Stimulated activated CD4-positive, alpha-beta T cell treated with anti-CD3 and anti-CD28 coated beads, Interleukin-12 subunit alpha, Interleukin-12 subunit beta, amount 100 ng/mL, for 24 hours (primary cell): Measurements from ENCODE around the gene XK.

ENCODE experiments used
- DNase-seq, 2 experiments: peaks; one replicate each; pipeline ENCODE4 v3.0.0-alpha.2; 2020; ENCODE audit warnings: low read depth in 2 of 2

Gene XK

DNA sequence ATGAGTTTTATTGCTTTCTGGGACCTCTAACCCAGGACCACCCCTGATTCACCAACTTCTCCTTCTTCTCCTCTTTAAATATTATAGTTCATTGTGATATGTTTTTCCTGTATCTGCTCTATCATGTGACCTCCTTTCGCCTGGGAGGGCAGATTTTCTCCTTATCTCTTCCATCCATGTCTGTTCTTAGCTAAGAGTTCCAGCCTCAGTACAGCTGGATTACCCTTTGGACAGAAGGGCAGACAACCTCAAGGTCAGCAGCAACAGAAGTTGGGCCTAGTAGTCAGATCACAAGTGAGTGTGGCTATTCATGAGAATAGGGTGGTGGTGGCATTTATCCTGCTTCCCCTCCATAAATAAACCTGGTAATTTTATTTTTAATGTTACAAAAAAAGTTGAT is 5.7 kb upstream of the XK start:
- no peak for DNase-seq

GRCh38 chrX:37684426-37684825 is 1.2 kb upstream of the XK start:
- no peak for DNase-seq

GRCh38 chrX:37684973-37685372 is 618 bp upstream of the XK start:
- no peak for DNase-seq

DNA sequence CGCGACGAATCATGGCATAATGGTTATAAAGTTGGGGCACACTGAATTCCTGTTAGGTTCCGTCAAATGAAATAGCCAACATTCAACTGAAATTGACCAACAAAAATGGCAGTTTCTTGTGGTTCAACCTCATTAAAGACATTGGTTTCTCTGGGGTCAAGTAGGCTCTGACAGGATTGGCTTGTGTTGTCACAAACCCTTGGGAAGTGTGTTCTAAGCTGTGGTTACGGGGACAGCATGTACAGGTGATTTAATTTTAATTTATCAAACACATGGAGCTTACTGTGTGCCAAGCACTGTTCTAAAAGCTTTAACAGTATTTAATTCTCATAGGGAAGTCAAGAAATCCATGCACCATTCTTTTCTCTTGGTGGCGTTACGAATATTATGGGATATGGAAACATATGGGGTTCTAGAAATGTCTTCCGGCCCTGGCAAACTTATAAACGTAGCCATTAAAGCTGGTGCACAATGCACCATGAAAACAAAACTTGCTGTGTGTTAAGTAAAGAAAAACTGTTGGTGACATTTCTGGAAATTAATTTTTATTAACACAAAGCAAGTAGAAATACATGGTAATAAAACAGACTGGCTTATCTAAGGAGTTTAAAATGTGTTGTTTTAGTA is 891 bp downstream of the XK start:
- DNase-seq, result no peak

GRCh38 chrX:37686996-37687395 is 1.4 kb downstream of the XK start:
- DNase-seq, result no peak

GRCh38 chrX:37690119-37690518 is 4.5 kb downstream of the XK start:
- DNase-seq, result no peak

DNA sequence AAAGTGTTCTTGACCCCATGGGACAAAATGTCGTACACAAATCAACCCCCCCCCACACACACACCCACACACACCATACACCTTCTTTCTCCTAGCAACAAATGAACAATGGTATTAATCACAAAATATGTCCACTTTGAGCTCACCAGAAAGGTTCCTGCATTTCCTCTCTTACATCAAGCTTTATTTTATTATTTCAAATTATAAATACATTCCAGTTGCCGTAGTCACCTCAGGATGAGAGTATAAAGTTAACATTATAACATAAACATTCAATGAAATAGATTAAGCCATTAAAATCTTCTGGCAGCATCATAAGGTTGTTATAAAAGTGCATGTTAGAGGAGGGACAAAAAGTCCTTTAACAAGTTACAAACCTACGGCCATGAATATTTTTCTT is 7.3 kb downstream of the XK start:
- DNase-seq, result no peak

DNA sequence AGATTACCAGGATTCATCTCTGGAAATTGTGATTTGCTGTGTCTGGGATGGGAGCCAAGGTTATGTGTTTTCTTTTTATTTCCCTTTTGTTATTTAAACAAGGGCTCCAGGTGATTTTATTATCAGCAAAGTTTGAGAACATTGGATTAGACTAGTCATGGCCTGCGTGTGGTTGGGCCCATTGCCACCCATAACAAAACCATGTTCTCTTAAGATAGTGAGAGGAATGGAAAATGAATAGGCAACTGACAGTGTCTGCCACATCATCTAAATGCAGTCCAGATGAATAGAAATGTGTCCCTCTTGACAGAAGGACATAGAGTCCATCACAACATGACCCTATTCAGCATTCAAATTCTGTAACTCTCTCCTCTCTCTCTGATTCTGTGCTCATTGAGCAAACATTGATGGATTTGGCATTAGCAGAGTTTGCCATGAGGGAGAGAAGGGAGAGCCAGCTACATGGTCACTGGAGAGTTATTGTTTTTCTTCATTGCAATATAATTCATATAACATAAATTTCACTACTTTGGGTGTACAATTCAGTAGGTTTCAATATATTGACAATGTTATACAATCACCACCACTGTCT is 11.7 kb downstream of the XK start:
- DNase-seq, result no peak

- no peak for DNase-seq
These were observed 16.0 kb downstream of the XK start for GRCh38 chrX:37701588-37701987.

DNA sequence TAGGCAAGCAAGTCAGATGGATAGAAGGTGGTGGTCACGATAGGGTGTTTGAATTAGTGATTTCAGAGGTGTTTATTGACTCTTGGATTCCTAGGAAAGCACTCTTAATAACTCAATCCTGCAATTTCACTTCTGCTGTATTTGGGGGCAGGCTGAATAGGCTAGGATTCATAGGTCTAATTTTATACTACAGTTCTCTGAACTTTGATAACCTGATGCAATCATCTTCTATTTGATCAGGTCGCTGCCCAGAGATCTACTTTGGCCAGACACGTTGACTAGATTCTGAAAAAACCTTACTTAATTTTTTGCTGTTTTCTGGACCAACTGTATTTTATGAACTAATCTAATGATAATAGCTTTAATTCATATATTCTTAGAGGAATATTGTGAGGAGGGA is 26.4 kb downstream of the XK start:
- DNase-seq, result no peak

DNA sequence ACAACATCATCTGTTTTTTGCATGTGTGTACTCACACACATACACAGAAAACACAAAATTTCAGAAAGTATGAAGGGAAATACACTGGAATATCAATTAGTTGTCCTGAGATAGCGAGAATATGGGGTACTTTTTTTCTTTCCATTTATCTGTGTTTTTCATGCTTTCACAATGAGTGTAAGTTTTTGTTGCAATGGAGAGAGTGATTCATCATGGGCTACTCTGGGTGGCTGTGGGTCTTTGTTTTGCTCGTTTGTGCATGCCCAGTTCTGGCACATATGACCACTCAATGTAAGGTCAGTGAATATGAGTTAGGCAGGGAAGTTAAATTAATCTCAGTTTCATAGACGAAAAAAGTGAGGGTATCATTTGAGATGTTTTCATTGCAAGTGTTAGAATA is 26.9 kb downstream of the XK start:
- no peak for DNase-seq

DNA sequence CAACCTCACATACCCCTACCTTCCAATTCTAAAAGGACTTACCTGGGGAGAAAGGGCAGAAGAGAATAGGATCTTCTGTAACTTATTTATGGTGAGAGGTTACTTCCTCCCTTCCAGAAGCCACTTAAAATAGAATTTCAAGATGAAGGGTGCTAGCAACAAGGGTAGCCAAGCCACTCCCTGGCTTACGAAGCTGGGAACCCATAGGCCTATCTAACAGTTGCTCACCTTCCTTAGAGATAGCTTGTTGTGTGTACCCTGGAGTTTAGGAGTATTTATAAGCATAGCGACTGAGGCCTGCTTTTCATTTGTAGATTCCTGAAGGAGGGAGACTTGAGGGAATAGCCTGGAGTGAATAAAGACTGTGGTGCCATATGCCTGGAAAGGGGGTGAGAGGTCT is 28.9 kb downstream of the XK start:
- DNase-seq, result no peak

DNA sequence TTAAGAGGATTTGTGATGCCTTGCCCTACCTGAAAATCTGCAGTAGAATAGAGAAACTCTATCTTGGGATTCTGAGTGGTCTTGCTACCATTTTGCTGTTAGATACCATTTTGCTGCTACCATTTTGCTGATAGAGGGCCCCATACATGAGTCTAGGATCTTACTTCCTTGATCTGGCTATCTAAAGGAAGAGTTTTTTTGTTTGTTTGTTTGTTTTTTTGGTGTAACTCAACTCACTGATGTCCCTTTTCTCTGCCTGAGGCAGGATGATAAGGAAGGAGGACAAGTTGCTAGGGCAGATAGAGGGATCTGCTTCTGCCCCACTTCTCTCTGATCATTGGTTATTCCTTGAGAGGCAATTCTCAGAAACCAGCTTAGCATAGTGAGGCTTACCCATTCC is 31.0 kb downstream of the XK start:
- no peak for DNase-seq

DNA sequence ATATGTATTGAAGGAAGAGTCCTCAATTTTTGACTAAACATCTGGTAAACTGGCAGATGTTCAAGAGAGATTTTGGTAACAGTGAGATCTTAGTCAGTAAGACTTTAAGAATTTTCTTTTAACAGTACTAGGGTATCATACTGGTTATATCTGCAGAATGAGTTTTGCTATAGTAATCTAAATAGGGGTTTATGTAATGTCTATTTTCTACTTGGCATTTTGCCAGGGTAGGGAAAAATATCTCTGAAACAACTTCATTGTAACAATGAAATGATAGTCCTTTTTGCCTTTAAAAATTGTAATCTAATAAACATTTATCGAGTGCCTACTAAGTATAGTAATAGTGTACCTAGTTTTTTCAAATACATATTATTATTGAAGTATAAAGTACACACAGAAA is 32.1 kb downstream of the XK start:
- no peak for DNase-seq

DNA sequence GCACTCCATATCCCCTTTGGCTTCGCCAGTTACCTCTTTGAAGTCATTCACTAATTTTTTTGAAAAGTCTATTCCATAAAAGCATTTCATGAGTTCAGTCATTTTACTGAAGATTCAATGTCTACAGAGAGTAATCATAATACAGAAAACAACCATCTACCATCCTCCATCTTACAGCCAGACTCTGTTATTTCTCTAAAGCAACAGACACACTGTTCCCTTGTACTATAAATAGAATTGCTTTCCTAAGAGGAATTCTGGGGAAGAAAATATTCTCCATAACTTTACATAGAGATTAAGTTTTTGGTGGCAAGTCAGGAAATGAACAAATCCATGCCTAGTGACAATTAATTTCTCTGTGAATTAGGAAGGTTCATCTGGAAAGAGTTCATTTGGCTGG is 37.0 kb downstream of the XK start:
- DNase-seq, result no peak

- DNase-seq, result no peak
These were observed 40.8 kb downstream of the XK start for GRCh38 chrX:37726346-37726745.

GRCh38 chrX:37745354-37745753 is 59.8 kb downstream of the XK start:
- DNase-seq, result peak; percentile 38 to 61

DNA sequence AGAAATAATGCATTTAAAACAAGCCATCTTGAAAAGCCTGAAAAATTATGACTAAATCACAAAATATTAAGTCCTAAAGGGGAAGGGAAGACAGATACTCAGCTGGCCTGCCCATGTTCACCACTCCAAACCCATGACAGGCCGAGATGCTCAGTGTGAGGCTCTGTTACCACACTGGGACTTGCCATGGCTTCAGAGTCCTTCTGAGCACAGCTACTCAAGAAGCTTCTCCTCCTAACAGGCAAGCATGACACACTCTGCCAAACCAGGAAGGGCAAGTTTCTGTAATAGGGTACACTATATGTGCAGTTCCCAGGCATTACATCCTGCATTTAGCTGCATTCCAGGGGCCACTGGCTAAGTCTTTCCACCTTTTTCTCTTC is 60.2 kb downstream of the XK start:
- DNase-seq, result no peak

- DNase-seq, result peak in 1 of 2 experiments; percentile 3
These were observed 60.8 kb downstream of the XK start for GRCh38 chrX:37746218-37746941.

DNA sequence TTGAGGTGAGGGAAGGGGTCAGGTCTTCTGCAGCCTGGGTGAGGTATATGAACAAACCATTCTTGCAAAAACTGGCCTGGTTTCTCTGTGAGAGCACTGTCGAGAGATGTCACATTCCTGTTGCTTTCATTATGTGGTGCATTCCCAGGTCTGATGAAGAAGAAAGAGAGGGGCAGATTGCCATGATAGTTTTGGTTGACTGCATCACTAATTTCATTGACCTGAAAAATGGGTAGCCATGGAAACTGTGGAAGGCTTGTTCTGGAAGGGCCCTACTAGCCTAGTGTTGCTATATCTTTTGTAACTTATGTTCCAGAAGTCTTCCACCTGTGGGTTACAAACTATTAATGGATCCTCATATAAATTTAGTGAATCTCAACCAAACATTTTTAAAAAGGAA is 61.4 kb downstream of the XK start:
- no peak for DNase-seq

DNA sequence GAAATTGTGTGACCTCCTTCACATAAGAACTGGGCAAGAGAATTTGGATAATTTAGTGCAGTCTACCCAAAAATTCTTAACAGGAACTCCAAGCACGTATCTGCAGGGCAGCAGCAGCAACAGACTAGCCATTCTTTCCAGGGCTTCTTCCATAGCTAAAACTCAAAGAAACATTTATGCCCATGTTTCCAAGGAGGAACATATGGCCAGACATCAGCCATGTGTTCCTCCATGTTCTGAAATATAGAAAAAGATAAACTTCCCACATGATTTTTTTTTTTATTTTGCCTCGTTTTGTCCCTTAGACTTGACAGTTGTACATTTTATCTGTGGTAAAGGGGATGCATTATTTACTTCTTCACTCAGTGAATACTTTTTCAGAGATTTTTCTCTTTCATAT is 66.7 kb downstream of the XK start:
- no peak for DNase-seq

DNA sequence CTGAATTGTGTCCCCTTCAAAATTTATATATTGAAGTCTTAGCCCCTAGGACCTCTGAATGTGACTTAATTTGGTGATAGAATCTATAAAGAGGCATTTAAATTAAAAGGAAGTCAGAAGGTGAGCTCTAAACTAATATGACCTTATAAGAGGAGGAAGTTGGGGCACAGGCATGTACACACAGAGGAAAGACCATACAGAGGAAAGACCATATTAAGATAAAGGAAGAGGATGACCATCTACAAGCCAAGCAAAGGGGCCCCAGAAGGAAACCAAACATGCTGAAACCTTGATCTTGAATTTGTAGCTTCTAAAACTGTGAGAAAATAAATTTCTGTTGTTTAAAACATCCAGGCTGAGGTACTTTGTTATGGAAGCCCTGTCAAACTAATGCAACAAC is 67.3 kb downstream of the XK start:
- DNase-seq, result no peak

DNA sequence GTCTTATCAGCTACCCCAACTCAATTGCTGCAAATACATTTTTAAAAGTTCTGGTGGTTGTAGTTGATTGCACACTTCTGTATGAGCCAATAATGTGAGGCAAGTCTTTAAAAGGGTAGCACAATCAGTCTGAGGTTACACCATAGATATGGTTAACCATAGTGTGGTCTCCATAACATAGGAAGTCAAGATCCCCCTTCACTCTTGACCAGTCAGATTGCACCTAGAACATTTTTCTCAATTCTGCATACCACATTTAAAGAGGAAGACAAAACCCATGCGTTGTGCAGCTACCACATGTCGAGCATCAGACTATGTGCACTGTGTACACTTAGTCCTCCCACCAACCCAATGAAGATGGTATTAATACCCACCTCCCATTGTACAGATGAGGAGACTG is 67.8 kb downstream of the XK start:
- DNase-seq, result no peak

GRCh38 chrX:37754516-37754915 is 68.9 kb downstream of the XK start:
- no peak for DNase-seq
